Upper lobe of right lung (tissue), 1 donor: ENCODE results near the gene PSD4. TPM values are rescaled to one million over a fixed set of nuclear protein-coding genes. Genes with fewer than 3 reads are reported as not detected.
"Not testable (repeated sequence)": the region's sequence is repeated elsewhere in the genome, so short reads cannot be mapped to it uniquely, and the experiment has no call there.

ENCODE experiments used
- ATAC-seq: fragments of 200-7000 bp; cut with Tn5 transposase; one replicate; pipeline ENCODE4 v1.9.1; 2020; ENCODE audit warnings: mild to moderate bottlenecking, moderate library complexity
- DNase-seq: peaks from one replicate; pipeline ENCODE4 v3.0.0-alpha.2; 2020
- H3K27ac ChIP-seq: fragments of 200-600 bp; one replicate; pipeline ENCODE4 v1.8.0; 2022
- H3K27me3 ChIP-seq: fragments of 200-600 bp; one replicate; pipeline ENCODE4 v1.8.0; 2022; ENCODE audit warnings: mild to moderate bottlenecking
- H3K36me3 ChIP-seq: fragments of 200-600 bp; one replicate; pipeline ENCODE4 v1.8.0; 2022
- H3K4me1 ChIP-seq: fragments of 200-600 bp; one replicate; pipeline ENCODE4 v1.8.0; 2022
- H3K4me3 ChIP-seq: fragments of 200-600 bp; one replicate; pipeline ENCODE4 v1.8.0; 2022; ENCODE audit warnings: mild to moderate bottlenecking
- H3K9me3 ChIP-seq: fragments of 200-600 bp; one replicate; pipeline ENCODE4 v1.8.0; 2022
- intact Hi-C: fragments of 100-400 bp; cut with DNase I; formaldehyde crosslinking; loops from one replicate; pipeline ENCODE4 v1.11.0; 2022
- total RNA-seq: library from RNA; stranded (reverse); fragmentation: NEBNext Ultra II Directional; extraction: Animal tissue kit (Norgen Biotek cat#: 25700); gene quantifications from one replicate; pipeline ENCODE4 v1.2.1, GENCODE V29; 2021
- TF ChIP-seq, protein P1 (sequence below): fragments of 200-600 bp; IDR thresholded peaks from one replicate; pipeline ENCODE4 v1.8.0; 2022; ENCODE audit warnings: antibody characterized with exemption
- donor health status: DM: no; HTN: yes; CAD: no; lungs with severe emphysema.

The PSD4 gene
- total RNA-seq, 1 donor from 2014 or later, result 37.8 TPM

DNA sequence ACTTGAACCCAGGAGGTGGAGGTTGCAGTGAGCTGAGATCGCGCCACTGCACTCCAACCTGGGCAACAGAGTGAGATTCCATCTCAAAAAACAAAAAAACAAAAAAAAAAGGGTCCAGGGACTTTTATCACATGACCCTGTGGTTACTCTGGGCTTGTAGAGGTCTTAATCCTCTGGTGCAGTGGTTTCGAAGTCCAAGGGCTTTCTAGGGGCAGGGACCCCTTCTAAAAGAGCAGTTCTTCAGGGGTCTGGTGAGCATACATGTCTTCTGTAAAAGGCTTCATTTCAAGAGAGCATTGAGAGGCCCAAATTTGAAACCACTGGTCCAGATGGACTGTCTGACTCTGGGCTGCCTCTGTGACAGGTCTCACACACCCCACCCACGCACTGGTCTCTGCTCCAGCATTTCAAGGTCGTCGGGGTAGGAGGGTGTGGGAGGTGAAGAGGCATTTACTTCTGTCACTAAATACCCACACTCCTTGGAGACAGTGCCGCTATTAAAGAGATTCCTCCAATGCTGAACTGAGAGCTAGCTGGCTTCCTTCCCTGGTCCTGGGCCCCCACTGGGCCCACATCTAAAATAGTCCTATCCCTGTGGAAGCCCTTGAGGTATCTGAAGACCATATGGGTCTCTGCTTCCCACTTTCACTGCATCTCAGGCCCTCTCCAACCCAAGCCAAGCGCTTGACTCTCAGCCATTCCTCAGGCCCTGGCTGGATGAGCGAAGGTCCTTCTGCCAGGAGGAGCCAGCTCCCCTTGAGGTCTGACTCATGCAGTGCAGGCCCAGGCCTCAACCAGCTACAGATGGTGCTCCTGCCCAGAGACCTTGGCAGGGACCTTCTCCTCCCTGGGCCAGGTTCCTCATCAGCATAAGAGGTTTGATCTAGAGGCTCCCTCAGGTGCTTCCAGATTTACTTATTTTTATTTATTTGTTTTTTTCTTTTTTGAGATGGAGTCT, 60.1 kb downstream of the PSD4 start:
- Histone ChIP-seq H3K27me3 (no peaks in the 10 kb centered on the region), H3K36me3 (no peaks in the 10 kb centered on the region), H3K27ac (no peak overlapping the region), H3K4me1 (peaks cover 6% of the 10 kb centered on the region), H3K4me3 (no peak overlapping the region), H3K9me3 (no peaks in the 10 kb centered on the region)
- intact Hi-C loops, result no loop called here
- TF ChIP-seq, protein P1, sequence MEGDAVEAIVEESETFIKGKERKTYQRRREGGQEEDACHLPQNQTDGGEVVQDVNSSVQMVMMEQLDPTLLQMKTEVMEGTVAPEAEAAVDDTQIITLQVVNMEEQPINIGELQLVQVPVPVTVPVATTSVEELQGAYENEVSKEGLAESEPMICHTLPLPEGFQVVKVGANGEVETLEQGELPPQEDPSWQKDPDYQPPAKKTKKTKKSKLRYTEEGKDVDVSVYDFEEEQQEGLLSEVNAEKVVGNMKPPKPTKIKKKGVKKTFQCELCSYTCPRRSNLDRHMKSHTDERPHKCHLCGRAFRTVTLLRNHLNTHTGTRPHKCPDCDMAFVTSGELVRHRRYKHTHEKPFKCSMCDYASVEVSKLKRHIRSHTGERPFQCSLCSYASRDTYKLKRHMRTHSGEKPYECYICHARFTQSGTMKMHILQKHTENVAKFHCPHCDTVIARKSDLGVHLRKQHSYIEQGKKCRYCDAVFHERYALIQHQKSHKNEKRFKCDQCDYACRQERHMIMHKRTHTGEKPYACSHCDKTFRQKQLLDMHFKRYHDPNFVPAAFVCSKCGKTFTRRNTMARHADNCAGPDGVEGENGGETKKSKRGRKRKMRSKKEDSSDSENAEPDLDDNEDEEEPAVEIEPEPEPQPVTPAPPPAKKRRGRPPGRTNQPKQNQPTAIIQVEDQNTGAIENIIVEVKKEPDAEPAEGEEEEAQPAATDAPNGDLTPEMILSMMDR, result peak; percentile 13
- no peak for DNase-seq
- ATAC-seq, result no peak

DNA sequence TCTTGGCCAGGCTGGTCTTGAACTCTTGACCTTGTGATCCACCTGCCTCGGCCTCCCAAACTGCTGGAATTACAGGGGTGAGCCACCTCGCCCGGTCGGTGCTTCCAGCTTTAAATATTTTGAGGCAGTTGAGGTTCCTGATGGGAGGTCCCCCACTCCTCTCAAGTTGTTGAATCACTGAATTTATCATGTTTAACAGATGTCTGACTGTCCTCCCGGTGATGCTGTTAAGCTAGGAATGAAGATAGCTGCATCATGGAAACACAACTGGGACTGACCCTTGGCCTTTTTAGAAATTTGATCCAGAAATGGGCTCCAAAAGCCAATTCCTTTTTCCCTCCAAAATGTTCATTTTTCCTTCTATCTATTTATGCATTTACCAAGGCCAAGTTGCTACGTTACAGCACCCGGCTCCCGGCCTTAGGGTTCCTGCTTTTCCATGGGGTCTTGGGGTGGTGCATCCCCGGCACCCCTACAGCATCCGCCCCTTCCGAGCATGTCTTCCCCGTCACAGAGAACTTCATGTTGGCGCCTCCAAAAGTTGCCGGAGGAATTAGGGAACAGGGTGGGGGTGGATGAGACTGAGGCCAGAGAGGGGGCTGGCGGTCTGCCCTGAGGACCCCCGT, 61.1 kb downstream of the PSD4 start:
- DNase-seq (no peak), ATAC-seq (no peak)
- Histone ChIP-seq H3K4me1 (peaks cover 13% of the 10 kb centered on the region), H3K36me3 (no peaks in the 10 kb centered on the region), H3K4me3 (peak overlapping the region; percentile 42), H3K27ac (no peak overlapping the region), H3K9me3 (no peaks in the 10 kb centered on the region), H3K27me3 (no peaks in the 10 kb centered on the region)
- intact Hi-C loops, result no loop called here
- TF ChIP-seq, protein P1, result no peak

DNA sequence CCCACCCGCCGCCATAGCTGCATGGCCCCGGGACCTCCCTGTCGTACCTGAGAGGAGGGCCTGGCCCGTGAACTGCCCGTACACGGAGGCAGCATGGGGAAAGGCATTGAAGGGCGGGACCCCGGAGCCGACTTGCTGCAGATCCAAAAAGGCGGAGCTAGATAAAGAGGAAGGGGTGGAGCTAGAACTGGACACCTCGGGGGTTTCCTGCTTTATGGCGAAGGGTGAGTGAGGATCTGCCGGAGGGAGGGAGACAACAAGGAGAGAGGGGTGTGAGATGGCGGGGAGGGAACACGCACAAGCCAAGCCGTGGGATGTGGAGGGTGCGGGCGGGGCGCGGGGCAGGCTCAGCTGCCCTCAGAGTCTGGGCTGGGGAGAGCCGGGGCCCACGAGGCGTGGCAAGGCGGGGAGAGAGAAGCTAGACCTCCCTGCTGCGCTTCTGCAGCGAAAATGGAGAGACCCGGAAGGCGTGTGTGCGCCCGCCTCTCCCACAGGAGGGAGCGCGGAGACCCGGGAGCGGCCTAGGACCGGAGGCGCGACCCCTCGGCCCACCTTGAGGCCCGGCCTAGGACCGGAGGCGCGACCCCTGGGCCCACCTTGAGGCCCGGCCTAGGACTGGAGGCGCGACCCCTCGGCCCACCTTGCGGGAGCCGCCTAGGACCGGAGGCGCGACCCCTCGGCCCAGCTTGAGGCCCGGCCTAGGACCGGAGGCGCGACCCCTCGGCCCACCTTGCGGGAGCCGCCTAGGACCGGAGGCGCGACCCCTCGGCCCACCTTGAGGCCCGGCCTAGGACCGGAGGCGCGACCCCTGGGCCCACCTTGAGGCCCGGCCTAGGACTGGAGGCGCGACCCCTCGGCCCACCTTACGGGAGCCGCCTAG, 61.8 kb downstream of the PSD4 start:
- DNase-seq, intact Hi-C loops, H3K9me3 ChIP-seq, H3K27me3 ChIP-seq, H3K36me3 ChIP-seq: not testable (repeated sequence)
- Histone ChIP-seq H3K27ac (peak overlapping the region; percentile 55), H3K4me1 (peaks cover 16% of the 10 kb centered on the region), H3K4me3 (peak overlapping the region; percentile 42)
- ATAC-seq, result peak; percentile 74

DNA sequence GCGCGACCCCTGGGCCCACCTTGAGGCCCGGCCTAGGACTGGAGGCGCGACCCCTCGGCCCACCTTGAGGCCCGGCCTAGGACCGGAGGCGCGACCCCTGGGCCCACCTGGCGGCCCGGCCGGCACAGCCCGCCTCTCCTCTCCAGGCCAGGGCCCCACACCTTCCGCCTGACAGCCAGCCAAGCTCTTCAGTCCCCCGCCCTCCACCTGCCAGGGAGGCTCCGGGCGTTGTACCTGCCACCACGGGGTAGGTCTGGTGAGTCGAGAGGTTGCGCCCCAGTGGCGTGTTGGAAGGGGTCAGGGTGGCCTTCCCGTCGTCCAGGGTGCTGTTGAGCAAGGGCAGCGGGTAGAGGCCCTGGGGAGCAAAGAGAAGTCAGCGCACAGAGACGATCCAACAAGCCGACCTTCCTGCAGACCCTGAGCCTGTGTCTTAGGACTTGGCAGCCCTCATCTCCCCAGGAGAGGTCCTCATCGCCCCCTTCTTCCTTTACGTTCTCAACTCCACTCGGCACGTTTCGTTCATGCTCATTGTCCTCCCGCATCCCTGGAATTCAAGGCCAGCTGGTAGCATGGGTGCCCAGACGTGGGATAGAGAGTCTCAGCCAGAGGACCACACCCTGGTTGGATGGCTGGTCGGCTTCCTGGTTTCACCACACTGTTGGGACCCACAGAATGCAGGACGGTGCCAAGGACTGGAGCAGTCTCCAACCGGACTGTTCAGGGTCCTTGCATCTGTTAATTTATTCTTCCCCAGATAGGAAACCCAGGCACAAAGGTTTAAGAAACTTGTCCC, 62.8 kb downstream of the PSD4 start:
- H3K9me3 ChIP-seq, result no peaks in the 10 kb centered on the region
- TF ChIP-seq, protein P1, result no peak
- intact Hi-C loops, result no loop called here
- H3K27ac ChIP-seq, result no peak overlapping the region
- no peaks in the 10 kb centered on the region for H3K27me3 ChIP-seq
- no peaks in the 10 kb centered on the region for H3K36me3 ChIP-seq
- DNase-seq (peak; percentile 79), ATAC-seq (peak; percentile 57)
- peaks cover 19% of the 10 kb centered on the region for H3K4me1 ChIP-seq
- peak overlapping the region; percentile 42 for H3K4me3 ChIP-seq

DNA sequence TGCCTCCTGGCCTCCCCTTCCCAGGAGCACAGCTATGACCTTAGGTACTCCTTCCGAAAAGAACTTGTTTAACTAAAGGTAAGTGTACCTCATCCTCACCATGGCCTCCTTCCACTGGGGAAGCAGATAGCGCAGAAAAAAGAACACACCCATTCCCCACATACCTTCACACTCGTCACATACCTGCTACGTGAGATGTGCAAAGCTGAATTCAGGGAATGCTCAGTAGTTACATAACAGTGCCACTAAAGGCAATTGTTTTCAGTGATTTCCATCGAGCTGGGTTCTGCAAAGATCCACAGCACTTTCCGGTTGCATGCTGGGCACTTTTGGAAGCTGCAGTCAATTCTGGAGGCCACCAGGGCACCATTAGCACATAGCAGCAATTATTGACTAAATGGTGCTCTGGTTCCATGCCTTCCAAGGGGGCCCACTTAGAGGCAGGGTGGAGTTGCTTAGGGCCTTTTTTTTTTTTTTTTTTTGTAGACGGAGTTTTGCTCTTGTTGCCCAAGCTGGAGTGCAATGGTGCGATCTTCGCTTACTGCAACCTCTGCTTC, 63.9 kb downstream of the PSD4 start:
- Histone ChIP-seq H3K36me3 (no peaks in the 10 kb centered on the region), H3K27me3 (no peaks in the 10 kb centered on the region), H3K4me1 (peaks cover 19% of the 10 kb centered on the region), H3K4me3 (no peak overlapping the region), H3K9me3 (no peaks in the 10 kb centered on the region), H3K27ac (no peak overlapping the region)
- TF ChIP-seq, protein P1, result no peak
- DNase-seq (no peak), ATAC-seq (peak; percentile 3)
- intact Hi-C loops, result no loop called here
